Measurements from ENCODE around the gene PBX3. TPM values are rescaled to one million over a fixed set of nuclear protein-coding genes. Genes with fewer than 3 reads are reported as not detected.

The PBX3 gene
- total and polyA plus RNA-seq, 7 donors, result 4.2 to 12.7 (median 6.6) TPM

GRCh38 chr9:125971050-125971449 is 223.9 kb downstream of the PBX3 start:
- Histone ChIP-seq H3K4me1 (no peaks in the 10 kb centered on the region), H3K27ac (no peak overlapping the region), H3K36me3 (ENCODE audit: insufficient read depth in 1 of 2, low read depth in 1 of 2) (no peaks in the 10 kb centered on the region), H3K4me3 (no peak overlapping the region), H3K9me3 (no peaks in the 10 kb centered on the region), H3K27me3 (ENCODE audit: insufficient read depth in 3 of 3, low read length in 2 of 3) (no peaks in the 10 kb centered on the region)
- intact Hi-C loops (cut with DNase I), result no loop called here
- no peak for TF ChIP-seq CTCF (IDR thresholded peaks at IDR 0.05)
- ATAC-seq (no peak), DNase-seq (no peak)
- WGBS, 3 donors, result 74 to 84% (median 76%) methylated on average over 3 of the region's 3 CpGs

- no peaks in the 10 kb centered on the region for H3K36me3 ChIP-seq (ENCODE audit: insufficient read depth in 1 of 2, low read depth in 1 of 2)
- 74 to 84% (median 74%) methylated on average over 12 of the region's 12 CpGs for WGBS, 3 donors
- no peaks in the 10 kb centered on the region for H3K9me3 ChIP-seq
- H3K4me3 ChIP-seq, result no peak overlapping the region
- ATAC-seq, result no peak
- DNase-seq, result no peak
- no peaks in the 10 kb centered on the region for H3K27me3 ChIP-seq (ENCODE audit: insufficient read depth in 3 of 3, low read length in 2 of 3)
- no peak overlapping the region for H3K27ac ChIP-seq
- TF ChIP-seq CTCF (IDR thresholded peaks at IDR 0.05), result no peak
- H3K4me1 ChIP-seq, result no peaks in the 10 kb centered on the region
- intact Hi-C loops (cut with DNase I), result no loop called here
Measured at GRCh38 chr9:125972012-125972729, 225.0 kb downstream of the PBX3 start.

- Histone ChIP-seq H3K36me3 (ENCODE audit: insufficient read depth in 1 of 2, low read depth in 1 of 2) (no peaks in the 10 kb centered on the region), H3K9me3 (no peaks in the 10 kb centered on the region), H3K4me1 (no peaks in the 10 kb centered on the region), H3K27me3 (ENCODE audit: insufficient read depth in 3 of 3, low read length in 2 of 3) (no peaks in the 10 kb centered on the region), H3K27ac (no peak overlapping the region), H3K4me3 (no peak overlapping the region)
- intact Hi-C loops (cut with DNase I), result no loop called here
- no peak for TF ChIP-seq CTCF (IDR thresholded peaks at IDR 0.05)
- ATAC-seq (no peak), DNase-seq (no peak)
- WGBS, 3 donors, result 81 to 86% (median 83%) methylated on average over 10 of the region's 10 CpGs
Measured at GRCh38 chr9:125973547-125973946, 226.4 kb downstream of the PBX3 start.

- no peaks in the 10 kb centered on the region for H3K36me3 ChIP-seq (ENCODE audit: insufficient read depth in 1 of 2, low read depth in 1 of 2)
- no peak for TF ChIP-seq CTCF (IDR thresholded peaks at IDR 0.05)
- DNase-seq, result no peak
- no peaks in the 10 kb centered on the region for H3K4me1 ChIP-seq
- no peaks in the 10 kb centered on the region for H3K27me3 ChIP-seq (ENCODE audit: insufficient read depth in 3 of 3, low read length in 2 of 3)
- H3K4me3 ChIP-seq, result no peak overlapping the region
- no peak overlapping the region for H3K27ac ChIP-seq
- intact Hi-C loops (cut with DNase I), result no loop called here
- ATAC-seq, result no peak
- 92 to 94% (median 93%) methylated on average over 4 of the region's 4 CpGs for WGBS, 3 donors
- H3K9me3 ChIP-seq, result peaks cover 5% of the 10 kb centered on the region
Measured at GRCh38 chr9:125974705-125975104, 227.5 kb downstream of the PBX3 start.

- H3K4me3 ChIP-seq, result no peak overlapping the region
- TF ChIP-seq CTCF (IDR thresholded peaks at IDR 0.05), result no peak
- intact Hi-C loops (cut with DNase I), result no loop called here
- ATAC-seq, result no peak
- DNase-seq, result no peak
- no peak overlapping the region for H3K27ac ChIP-seq
- no peaks in the 10 kb centered on the region for H3K36me3 ChIP-seq (ENCODE audit: insufficient read depth in 1 of 2, low read depth in 1 of 2)
- H3K9me3 ChIP-seq, result peaks cover 12% of the 10 kb centered on the region
- no peaks in the 10 kb centered on the region for H3K27me3 ChIP-seq (ENCODE audit: insufficient read depth in 3 of 3, low read length in 2 of 3)
- H3K4me1 ChIP-seq, result no peaks in the 10 kb centered on the region
Measured at GRCh38 chr9:125977223-125977622, 230.1 kb downstream of the PBX3 start.

Data from psoas muscle (tissue), 8 donors.